ENCODE measurements around the gene PAX5. TPM values are rescaled to one million over a fixed set of nuclear protein-coding genes. Genes with fewer than 3 reads are reported as not detected.

The PAX5 gene
- total RNA-seq, 1 donor from 2014 or later = not detected

DNA sequence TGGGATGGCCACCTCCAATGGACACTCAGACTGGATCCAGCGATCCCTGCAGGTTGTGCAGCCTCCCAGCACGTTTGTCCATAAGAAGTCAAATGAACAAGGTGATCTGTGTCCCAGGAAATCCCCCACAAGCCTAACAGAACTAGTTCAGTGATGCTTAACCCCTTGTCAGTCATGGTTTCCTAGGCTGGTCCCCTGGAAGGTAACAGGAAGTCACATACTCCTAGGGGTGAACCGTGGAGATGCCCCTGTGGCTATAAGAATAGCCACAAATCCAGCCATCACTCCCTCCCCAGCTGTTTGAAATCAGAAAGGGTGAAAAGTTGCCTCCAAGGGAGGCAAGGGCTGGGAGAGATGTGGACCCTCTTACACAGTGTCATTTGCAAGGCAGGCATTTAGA, 22.5 kb downstream of the PAX5 start:
- DNase-seq (ENCODE audit: low read depth) = no peak
- TF ChIP-seq, protein P1, sequence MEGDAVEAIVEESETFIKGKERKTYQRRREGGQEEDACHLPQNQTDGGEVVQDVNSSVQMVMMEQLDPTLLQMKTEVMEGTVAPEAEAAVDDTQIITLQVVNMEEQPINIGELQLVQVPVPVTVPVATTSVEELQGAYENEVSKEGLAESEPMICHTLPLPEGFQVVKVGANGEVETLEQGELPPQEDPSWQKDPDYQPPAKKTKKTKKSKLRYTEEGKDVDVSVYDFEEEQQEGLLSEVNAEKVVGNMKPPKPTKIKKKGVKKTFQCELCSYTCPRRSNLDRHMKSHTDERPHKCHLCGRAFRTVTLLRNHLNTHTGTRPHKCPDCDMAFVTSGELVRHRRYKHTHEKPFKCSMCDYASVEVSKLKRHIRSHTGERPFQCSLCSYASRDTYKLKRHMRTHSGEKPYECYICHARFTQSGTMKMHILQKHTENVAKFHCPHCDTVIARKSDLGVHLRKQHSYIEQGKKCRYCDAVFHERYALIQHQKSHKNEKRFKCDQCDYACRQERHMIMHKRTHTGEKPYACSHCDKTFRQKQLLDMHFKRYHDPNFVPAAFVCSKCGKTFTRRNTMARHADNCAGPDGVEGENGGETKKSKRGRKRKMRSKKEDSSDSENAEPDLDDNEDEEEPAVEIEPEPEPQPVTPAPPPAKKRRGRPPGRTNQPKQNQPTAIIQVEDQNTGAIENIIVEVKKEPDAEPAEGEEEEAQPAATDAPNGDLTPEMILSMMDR (conservative IDR thresholded peaks at IDR 0.05; ENCODE audit: low read depth, low read length) = no peak
- H3K4me3 ChIP-seq (ENCODE audit: low read depth, low read length) = no peak overlapping the region

DNA sequence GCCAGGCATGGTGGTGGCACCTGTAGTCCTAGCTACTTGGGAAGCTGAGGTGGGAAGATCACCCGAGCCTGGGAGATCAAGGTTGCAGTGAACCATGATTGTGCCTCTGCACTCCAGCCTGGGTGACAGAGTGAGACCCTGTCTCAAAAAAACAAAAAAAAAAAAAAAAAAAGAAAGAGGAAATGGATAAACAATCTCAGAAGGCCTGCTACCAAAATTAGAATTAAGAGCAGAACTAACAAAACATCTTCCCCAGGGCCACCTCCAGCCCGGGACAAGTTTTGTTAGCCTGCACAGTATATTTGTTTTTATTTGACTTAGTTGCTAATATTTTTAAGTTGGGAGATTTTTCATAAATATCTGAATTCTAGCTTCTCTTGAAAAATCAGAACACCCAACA, 23.1 kb downstream of the PAX5 start:
- DNase-seq (ENCODE audit: low read depth) = no peak
- H3K4me3 ChIP-seq (ENCODE audit: low read depth, low read length) = no peak overlapping the region
- TF ChIP-seq, protein P1 (conservative IDR thresholded peaks at IDR 0.05; ENCODE audit: low read depth, low read length) = no peak

DNA sequence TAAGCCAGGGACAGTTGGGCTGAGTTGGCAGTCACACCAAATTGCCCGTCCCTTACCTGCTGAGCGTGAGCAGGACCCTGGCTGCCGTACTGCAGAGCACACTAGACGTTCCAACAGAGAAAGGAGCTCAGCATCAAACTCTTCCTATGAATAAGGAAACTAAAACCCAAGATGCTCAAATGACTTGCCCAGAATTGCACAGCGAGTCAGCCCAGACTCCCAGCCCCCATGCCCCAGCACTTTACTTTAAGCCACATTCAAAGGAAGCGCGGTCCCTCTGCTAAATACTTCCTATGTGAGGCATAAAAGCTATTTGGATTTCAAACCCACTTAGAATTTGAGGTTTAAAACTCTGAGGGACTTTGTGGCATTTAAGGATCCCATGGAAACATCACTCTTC, 23.9 kb downstream of the PAX5 start:
- no peak overlapping the region for H3K4me3 ChIP-seq (ENCODE audit: low read depth, low read length)
- TF ChIP-seq, protein P1 (conservative IDR thresholded peaks at IDR 0.05; ENCODE audit: low read depth, low read length) = no peak
- no peak for DNase-seq (ENCODE audit: low read depth)

DNA sequence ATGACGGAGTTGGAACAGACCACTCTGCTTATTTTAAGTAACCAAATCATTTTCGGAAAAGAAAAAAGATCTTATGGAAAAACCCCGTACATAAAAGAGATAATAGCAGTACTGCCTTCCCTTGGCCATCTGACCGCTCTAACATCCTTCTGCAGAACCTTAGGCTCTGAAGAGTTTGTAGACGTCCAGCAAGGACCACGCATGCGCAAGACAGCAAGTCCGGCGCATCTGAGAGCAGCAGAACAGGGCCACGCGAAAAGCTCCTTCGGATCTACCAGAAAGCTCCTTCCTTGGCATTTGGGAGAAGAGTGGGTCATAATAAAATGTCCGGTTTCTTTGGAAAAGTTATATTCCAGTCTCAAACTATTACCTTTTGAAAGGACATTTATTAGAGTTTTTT, 26.8 kb downstream of the PAX5 start:
- TF ChIP-seq, protein P1 (conservative IDR thresholded peaks at IDR 0.05; ENCODE audit: low read depth, low read length) = no peak
- no peak for DNase-seq (ENCODE audit: low read depth)
- no peak overlapping the region for H3K4me3 ChIP-seq (ENCODE audit: low read depth, low read length)

DNA sequence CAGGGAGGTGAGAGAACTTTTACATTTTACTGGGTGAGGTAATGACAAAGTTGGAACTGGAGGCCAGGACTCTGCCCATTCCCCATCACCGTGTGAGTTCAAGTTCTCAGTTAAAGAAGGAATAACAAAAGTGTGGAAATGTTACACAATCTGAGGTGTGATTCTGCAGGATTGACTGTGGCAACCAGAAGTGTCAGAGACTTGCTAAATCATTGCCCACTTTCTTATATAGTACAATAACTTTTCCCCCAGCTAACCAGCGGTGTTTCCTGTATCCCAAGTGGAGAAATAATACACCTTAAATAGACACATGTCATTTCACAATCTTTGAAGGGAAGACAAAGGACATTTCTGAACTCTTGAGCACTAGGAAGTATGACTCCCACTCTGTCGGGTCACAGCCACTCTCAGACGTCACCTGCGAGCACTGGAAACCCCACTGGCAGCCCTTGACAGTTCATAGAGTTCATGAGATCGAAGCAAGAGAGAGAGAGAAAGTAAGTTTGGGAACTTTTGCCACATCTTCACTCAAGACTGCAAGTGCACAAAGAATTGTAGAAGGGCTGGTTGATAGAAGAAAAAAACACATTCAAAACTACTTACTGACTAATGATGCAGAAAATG, 28.4 kb downstream of the PAX5 start:
- no peak for DNase-seq (ENCODE audit: low read depth)
- TF ChIP-seq, protein P1 (conservative IDR thresholded peaks at IDR 0.05; ENCODE audit: low read depth, low read length) = no peak
- no peak overlapping the region for H3K4me3 ChIP-seq (ENCODE audit: low read depth, low read length)

GRCh38 chr9:37004424-37004935, 29.6 kb downstream of the PAX5 start:
- no peak for DNase-seq (ENCODE audit: low read depth)

More at GRCh38 chr9:37004424-37004935, 29.6 kb downstream of the PAX5 start:
- TF ChIP-seq, protein P1 (conservative IDR thresholded peaks at IDR 0.05; ENCODE audit: low read depth, low read length) = no peak
- H3K4me3 ChIP-seq (ENCODE audit: low read depth, low read length) = no peak overlapping the region
